Measurements from ENCODE around the gene KIF26B. TPM values are rescaled to one million over a fixed set of nuclear protein-coding genes. Genes with fewer than 3 reads are reported as not detected.

Gene KIF26B
- total RNA-seq, 1 donor from 2014 or later: 3.4 TPM

- Mint-ChIP-seq H3K9me3 (ENCODE audit: unreplicated experiment) (no peaks in the 10 kb centered on the region), H3K27ac (ENCODE audit: unreplicated experiment) (no peak overlapping the region)
These were observed 28.6 kb downstream of the KIF26B start for GRCh38 chr1:245183429-245183828.

GRCh38 chr1:245184779-245185178, 30.0 kb downstream of the KIF26B start:
- Mint-ChIP-seq H3K27ac (ENCODE audit: unreplicated experiment) (no peak overlapping the region), H3K36me3 (ENCODE audit: low read depth, unreplicated experiment) (no peaks in the 10 kb centered on the region), H3K4me3 (ENCODE audit: unreplicated experiment) (no peak overlapping the region), H3K27me3 (ENCODE audit: unreplicated experiment) (no peaks in the 10 kb centered on the region), H3K9me3 (ENCODE audit: unreplicated experiment) (no peaks in the 10 kb centered on the region), H3K4me1 (ENCODE audit: unreplicated experiment) (peaks cover 15% of the 10 kb centered on the region)
- no peak for TF ChIP-seq CTCF (IDR thresholded peaks at IDR 0.05; ENCODE audit: unreplicated experiment)
- DNase-seq (ENCODE audit: low spot score): no peak

More at GRCh38 chr1:245183429-245183828, 28.6 kb downstream of the KIF26B start:
- DNase-seq (ENCODE audit: low spot score): no peak
- no peak for TF ChIP-seq CTCF (IDR thresholded peaks at IDR 0.05; ENCODE audit: unreplicated experiment)
- Mint-ChIP-seq H3K36me3 (ENCODE audit: low read depth, unreplicated experiment) (no peaks in the 10 kb centered on the region), H3K4me3 (ENCODE audit: unreplicated experiment) (no peak overlapping the region), H3K4me1 (ENCODE audit: unreplicated experiment) (peaks cover 17% of the 10 kb centered on the region), H3K27me3 (ENCODE audit: unreplicated experiment) (no peaks in the 10 kb centered on the region)

GRCh38 chr1:245188403-245188802, 33.6 kb downstream of the KIF26B start:
- Mint-ChIP-seq H3K9me3 (ENCODE audit: unreplicated experiment) (no peaks in the 10 kb centered on the region), H3K27me3 (ENCODE audit: unreplicated experiment) (no peaks in the 10 kb centered on the region), H3K4me3 (ENCODE audit: unreplicated experiment) (no peak overlapping the region), H3K4me1 (ENCODE audit: unreplicated experiment) (no peaks in the 10 kb centered on the region), H3K27ac (ENCODE audit: unreplicated experiment) (no peak overlapping the region), H3K36me3 (ENCODE audit: low read depth, unreplicated experiment) (no peaks in the 10 kb centered on the region)
- DNase-seq (ENCODE audit: low spot score): no peak
- no peak for TF ChIP-seq CTCF (IDR thresholded peaks at IDR 0.05; ENCODE audit: unreplicated experiment)

- no peak for DNase-seq (ENCODE audit: low spot score)
- Mint-ChIP-seq H3K9me3 (ENCODE audit: unreplicated experiment) (no peaks in the 10 kb centered on the region), H3K36me3 (ENCODE audit: low read depth, unreplicated experiment) (no peaks in the 10 kb centered on the region), H3K4me3 (ENCODE audit: unreplicated experiment) (no peak overlapping the region), H3K27me3 (ENCODE audit: unreplicated experiment) (peaks cover 2% of the 10 kb centered on the region), H3K4me1 (ENCODE audit: unreplicated experiment) (peaks cover 20% of the 10 kb centered on the region), H3K27ac (ENCODE audit: unreplicated experiment) (no peak overlapping the region)
- no peak for TF ChIP-seq CTCF (IDR thresholded peaks at IDR 0.05; ENCODE audit: unreplicated experiment)
These were observed 40.6 kb downstream of the KIF26B start for GRCh38 chr1:245195398-245195797.

- no peak for TF ChIP-seq CTCF (IDR thresholded peaks at IDR 0.05; ENCODE audit: unreplicated experiment)
- H3K27ac Mint-ChIP-seq (ENCODE audit: unreplicated experiment): no peak overlapping the region
- no peak for DNase-seq (ENCODE audit: low spot score)
- H3K27me3 Mint-ChIP-seq (ENCODE audit: unreplicated experiment): peaks cover 2% of the 10 kb centered on the region
- H3K36me3 Mint-ChIP-seq (ENCODE audit: low read depth, unreplicated experiment): no peaks in the 10 kb centered on the region
- H3K9me3 Mint-ChIP-seq (ENCODE audit: unreplicated experiment): no peaks in the 10 kb centered on the region
- H3K4me3 Mint-ChIP-seq (ENCODE audit: unreplicated experiment): no peak overlapping the region
- H3K4me1 Mint-ChIP-seq (ENCODE audit: unreplicated experiment): peaks cover 20% of the 10 kb centered on the region
These were observed 42.3 kb downstream of the KIF26B start for GRCh38 chr1:245197121-245197520.
